ENCODE data around the gene NXF2. TPM values are rescaled to one million over a fixed set of nuclear protein-coding genes. Genes with fewer than 3 reads are reported as not detected.
A peak's percentile ranks its signal among the peaks of the same experiment; 100 is the strongest.
"Not testable (repeated sequence)": the region's sequence is repeated elsewhere in the genome, so short reads cannot be mapped to it uniquely, and the experiment has no call there.

NXF2 gene, protein sequence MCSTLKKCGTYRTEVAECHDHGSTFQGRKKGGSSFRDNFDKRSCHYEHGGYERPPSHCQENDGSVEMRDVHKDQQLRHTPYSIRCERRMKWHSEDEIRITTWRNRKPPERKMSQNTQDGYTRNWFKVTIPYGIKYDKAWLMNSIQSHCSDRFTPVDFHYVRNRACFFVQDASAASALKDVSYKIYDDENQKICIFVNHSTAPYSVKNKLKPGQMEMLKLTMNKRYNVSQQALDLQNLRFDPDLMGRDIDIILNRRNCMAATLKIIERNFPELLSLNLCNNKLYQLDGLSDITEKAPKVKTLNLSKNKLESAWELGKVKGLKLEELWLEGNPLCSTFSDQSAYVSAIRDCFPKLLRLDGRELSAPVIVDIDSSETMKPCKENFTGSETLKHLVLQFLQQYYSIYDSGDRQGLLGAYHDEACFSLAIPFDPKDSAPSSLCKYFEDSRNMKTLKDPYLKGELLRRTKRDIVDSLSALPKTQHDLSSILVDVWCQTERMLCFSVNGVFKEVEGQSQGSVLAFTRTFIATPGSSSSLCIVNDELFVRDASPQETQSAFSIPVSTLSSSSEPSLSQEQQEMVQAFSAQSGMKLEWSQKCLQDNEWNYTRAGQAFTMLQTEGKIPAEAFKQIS
- total RNA-seq = not detected

DNA sequence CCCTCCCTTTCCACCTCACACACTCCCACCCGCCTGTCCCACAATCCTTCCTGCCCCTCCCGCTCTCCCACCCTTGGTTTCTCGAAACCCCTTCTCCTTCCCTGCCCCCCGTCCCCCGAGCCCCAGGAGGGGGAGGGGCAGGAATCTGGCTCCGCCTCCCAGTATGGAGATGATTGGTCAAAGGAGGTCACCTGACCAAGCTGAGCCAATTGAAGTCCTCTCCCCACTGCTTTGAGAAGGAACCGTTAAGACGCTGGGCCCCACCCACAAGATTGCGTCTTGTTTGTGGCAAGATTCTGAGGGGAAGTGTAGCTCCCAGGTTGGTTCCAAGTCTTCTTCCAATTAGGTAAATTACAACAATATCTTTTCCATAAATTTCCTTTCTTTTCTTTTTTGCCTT is at the start of gene NXF2:
TSS of gene NXF2 (plus strand) at position 275 of the 400 bp plus-strand sequence. CDS start 59,912 bp downstream, outside the sequence.
- not testable (repeated sequence) for DNase-seq (ENCODE audit: low spot score)

DNA sequence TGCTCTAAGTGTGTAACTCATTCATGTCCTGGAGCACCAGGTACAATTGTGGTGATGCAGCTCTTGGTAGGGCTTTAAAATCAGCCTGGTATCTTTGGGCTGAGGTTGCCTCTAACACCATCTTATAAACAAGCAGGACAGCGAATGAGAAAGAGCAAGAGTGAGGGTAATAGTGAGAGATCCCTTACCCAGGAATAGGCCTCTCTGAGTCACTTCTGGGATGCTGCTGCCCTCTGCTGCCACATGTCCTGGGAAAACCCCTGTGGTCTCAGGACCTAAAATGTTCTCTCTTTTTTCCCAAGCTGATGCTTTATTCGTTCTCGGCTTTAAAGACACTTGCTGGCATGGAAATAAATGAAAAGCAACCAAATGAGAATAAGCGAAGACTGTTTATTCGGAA is 39.0 kb upstream of the NXF2 start:
- DNase-seq (ENCODE audit: low spot score) = not testable (repeated sequence)

DNA sequence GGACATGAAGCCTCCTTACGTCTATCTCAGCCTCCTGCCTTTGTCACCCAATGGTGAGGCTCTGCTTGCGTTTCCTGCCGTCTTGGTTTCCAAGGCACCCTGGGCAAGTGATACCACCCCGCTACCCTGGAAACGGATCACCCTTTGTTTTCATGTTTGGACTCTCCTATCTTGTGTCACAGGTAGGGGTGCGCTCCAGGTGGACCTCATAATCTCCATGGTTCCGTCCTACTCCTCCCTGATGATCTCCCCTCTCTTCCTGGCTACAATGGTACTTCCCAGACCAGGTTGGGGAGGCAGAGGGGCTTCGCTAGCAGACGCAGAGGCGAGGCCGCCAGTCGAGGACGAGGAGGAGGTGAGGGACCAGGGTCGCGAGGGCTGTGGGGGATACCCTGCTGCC is 32.0 kb upstream of the NXF2 start, which contains the start of gene TCP11X1:
TSS of gene TCP11X1 (plus strand) at position 316 of the 400 bp plus-strand sequence.
- not testable (repeated sequence) for DNase-seq (ENCODE audit: low spot score)

DNA sequence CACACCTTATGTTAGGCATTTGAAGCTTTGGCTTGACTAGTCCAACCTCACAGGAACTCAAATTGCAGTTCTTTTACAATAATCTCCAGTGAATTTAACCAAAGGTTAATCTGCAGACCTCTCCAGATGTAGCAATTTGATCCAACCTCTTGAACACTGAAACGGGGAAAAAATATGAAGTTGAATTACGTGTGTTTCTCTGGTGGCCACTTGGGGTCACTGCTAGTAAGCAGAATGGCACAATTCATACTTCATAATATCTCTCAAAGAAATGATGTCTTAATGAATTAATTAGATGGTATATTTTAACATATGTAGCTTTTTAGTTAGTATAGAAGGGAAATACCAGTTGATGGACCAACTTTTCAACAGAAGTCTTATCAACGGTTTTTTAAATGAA is 30.5 kb upstream of the NXF2 start:
- DNase-seq (ENCODE audit: low spot score) = not testable (repeated sequence)

DNA sequence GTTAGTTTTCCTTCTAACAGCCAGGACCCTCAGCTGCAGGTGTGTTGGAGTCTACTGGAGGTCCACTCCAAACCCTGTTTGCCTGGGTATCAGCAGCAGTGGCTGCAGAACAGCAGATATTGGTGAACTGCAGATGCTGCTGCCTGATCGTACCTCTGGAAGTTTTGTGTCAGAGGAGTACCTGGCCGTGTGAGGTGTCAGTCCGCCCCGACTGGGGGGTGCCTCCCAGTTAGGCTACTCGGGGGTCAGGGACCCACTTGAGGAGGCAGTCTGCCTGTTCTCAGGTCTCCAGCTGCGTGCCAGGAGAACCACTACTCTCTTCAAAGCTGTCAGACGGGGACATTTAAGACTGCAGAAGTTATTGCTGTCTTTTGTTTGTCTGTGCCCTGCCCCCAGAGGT is 11.3 kb upstream of the NXF2 start:
- not testable (repeated sequence) for DNase-seq (ENCODE audit: low spot score)

DNA sequence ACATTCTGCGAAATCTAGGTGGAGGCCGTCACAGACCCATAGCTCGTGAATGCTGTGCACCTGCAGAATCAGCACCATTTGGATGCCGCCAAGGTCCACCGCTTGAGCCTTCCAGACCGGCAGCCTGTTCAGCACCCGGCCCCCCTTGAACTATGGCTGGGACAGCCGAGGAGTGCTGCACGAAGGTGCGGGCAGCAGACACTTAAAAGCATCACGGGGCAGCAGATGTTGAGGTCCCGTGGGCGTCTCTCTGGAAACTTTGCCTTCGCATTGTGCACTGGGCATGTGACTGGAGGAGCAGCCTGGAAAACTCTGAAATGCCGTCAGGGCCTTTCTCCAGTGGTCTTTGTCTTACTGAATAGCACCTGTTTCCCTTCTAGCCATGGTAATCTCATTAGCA is 6.7 kb upstream of the NXF2 start:
- DNase-seq (ENCODE audit: low spot score) = not testable (repeated sequence)

DNA sequence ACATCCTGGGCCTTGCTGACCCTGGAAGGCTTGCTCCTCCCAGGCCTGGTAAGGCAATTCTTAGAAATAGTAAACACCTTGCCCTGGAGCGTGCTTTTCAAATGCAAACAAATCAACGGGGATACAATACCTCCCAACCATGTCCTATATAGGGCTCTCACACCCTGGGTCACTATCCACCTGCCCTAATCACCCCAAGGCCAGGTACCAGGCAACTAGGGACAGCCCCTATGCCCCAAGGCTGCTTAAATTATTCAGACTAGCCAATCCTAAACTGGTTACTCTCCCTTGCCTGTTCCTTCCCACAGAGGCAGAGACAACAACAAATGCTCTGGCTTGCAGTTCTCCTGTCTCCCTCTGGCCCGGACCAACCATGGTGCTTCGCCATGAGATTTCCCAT is 25.3 kb downstream of the NXF2 start:
- not testable (repeated sequence) for DNase-seq (ENCODE audit: low spot score)

DNA sequence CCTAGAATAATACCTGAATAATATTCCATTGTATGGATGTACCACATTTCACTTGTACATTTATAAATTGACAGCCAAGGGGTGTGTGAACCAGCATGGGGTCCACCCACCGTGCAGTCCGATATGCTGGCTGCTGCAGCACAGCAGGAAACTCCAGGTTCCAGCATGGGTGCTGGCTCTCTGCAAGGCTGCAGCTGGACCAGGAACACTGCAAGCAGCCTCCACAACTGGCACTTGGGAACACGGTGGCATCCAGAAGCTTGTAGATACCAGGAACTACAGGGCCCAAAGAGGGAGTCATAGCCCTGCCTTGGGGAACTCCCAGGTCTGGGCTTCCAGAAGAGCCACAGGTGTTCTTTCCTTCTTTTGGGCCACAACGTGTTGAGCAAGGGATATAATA is 91.2 kb downstream of the NXF2 start:
- DNase-seq (ENCODE audit: low spot score) = no peak

DNA sequence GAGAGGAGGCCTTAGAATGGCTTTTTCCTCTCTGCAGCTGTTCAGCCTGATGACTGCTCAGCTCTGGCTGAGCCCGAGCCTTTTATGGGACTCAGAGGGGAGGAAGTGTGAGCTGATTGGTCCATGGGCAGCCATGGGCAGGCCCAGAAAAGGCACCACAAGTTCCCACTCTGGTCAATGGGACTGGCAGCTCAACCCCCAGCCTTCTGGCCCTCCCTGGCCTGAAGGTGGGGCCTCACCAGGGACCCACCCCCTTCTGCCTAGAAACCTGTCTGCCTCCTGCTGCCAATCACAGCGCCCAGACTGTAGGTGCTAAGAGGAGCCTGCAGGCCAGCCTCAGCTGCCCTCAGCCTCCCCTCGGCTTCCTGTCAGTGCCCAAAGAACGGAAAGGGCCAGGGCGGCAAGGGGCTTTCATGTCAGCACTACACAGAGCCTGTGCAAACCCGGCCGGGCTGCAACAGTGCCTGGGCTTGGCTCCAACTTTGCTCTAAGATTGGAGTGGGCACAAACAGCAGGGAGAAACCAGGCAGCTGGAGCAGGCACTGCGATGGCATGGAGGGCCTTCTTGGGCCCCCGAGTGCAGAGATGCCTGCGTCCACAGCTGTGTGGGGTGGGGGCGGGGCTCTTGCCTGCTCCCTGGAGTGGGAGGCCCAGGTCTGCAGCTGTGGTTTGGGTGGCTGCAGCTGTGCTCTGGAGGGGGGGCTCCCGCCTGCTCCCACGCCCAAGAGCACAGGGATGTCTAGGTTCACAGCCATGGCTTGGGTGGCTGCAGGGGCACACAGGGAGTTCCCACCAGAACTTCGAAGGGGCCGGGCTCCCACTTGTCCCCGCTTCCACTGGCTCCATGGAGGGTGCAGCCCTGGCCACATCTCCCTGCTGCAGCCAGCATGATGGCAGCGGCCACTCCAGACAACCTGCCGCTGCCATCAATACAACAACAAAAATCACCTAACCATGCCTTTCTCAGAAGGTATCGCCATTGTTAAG is 92.6 kb downstream of the NXF2 start:
- no peak for DNase-seq (ENCODE audit: low spot score)

DNA sequence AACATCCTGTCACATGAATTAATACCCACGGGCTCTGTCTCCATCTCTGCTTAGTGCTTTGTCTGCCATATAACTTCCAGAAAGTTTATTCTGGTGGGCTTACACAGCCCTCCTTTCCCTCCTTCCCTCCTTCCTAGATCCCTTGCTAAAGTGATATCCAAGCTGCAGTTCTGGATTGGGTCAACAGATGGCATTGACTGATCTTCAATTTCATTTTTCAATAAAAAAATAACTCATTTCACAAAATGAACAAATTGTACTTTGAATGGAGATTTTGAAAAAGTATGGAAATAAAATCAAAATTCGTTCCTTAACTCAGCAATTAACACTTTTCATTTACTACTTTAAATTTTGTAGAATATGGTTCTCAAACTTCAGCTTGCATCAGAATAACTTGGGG is 94.9 kb downstream of the NXF2 start:
- no peak for DNase-seq (ENCODE audit: low spot score)

DNA sequence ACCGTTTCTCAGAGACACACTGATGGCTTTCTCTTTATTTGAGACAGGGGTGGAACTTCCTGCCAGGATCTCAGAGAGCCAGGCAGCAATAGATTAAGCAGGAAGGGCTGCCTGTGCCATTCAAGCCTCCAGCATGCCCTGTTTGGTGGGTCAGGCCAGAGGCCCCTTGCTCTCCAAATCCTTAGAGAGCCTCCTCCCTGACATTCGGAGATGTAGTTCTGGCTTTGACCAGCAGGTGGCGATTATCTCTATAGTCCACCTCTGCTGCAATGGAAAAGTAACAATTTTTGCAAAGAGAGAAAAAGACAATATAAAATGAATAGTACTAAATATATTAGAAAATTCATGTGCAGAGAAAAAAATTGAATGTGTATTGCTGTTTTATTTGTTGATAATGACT is 98.9 kb downstream of the NXF2 start:
- peak; percentile 66 for DNase-seq (ENCODE audit: low spot score)

Other genes with a start within 250 kb of the NXF2 start
- 10.5 TPM for gene TCEAL2, start 121.5 kb upstream of the NXF2 start, total RNA-seq
- not detected for gene TCEAL6, start 104.7 kb upstream of the NXF2 start, total RNA-seq
- gene BEX5, start 91.2 kb upstream of the NXF2 start, total RNA-seq = 41.1 TPM
- not detected for gene TCP11X1, start 31.9 kb upstream of the NXF2 start, total RNA-seq
- not detected for gene NXF2B, start 192.8 kb downstream of the NXF2 start, total RNA-seq
- gene TCP11X2, start 224.6 kb downstream of the NXF2 start, total RNA-seq = 0.17 TPM